Measurements from ENCODE around the gene TMEM141. TPM values are rescaled to one million over a fixed set of nuclear protein-coding genes. Genes with fewer than 3 reads are reported as not detected.
A peak's percentile ranks its signal among the peaks of the same experiment; 100 is the strongest.
"Not testable (repeated sequence)": the region's sequence is repeated elsewhere in the genome, so short reads cannot be mapped to it uniquely, and the experiment has no call there.

The TMEM141 gene
- total and polyA plus RNA-seq, 10 of the 15 experiments (the other 5 are each of a cell fraction or from before 2014, with no cell fraction given): 7.8 to 48.6 (median 34.4) TPM

GRCh38 chr9:136842380-136842948 lies 51.3 kb downstream of the TMEM141 start, which contains the start of gene AJM1:
TSS of gene AJM1 (plus strand) at chr9:136842478. CDS start at chr9:136844415, 1,937 bp downstream.
- in situ Hi-C loops (cut with MboI); H4K20me1 ChIP-seq (ENCODE audit: control insufficient read depth, insufficient read depth); H3K4me1 ChIP-seq (ENCODE audit: control insufficient read depth, insufficient read depth, low read length); intact Hi-C loops (cut with micrococcal nuclease; ENCODE audit: unreplicated experiment); H3K27ac ChIP-seq (ENCODE audit: control insufficient read depth, insufficient read depth); H3K79me2 ChIP-seq (ENCODE audit: control insufficient read depth, insufficient read depth, low read length); H3K9me3 ChIP-seq (replicated peaks; ENCODE audit: control insufficient read depth, insufficient read depth, low read length); H3K27me3 ChIP-seq (replicated peaks in 1 of 2; ENCODE audit: control insufficient read depth in 2 of 2, insufficient read depth in 2 of 2, low read length in 1 of 2); BruUV-seq (replicated peaks); H3K36me3 ChIP-seq (ENCODE audit: control insufficient read depth in 2 of 2, insufficient read depth in 2 of 2, low read length in 1 of 2): not testable (repeated sequence)
- Histone ChIP-seq H2AFZ (ENCODE audit: control insufficient read depth, low read depth, low read length) (peak within 1 kb of the TSS; percentile 75), H3K9ac (ENCODE audit: control insufficient read depth, insufficient read depth, low read length) (peak within 1 kb of the TSS; percentile 22; the same call in 1 of the 2 replicates), H3K4me2 (ENCODE audit: control insufficient read depth, insufficient read depth) (peak within 1 kb of the TSS; percentile 74), H3K4me3 (peak within 1 kb of the TSS; percentile 82; the same call in 1 of the 2 replicates)
- ATAC-seq (peak; percentile 94), DNase-seq (ENCODE audit: low read depth, low spot score) (peak; percentile 21), FAIRE-seq (peak; percentile 96)
- ChIA-PET CTCF (interaction anchor here (0.6 to 4.5 kb wide), 38 partner anchors 9 to 381 kb away, joined by 3 to 46 read pairs (median 4); partner anchors contain the start of genes FBXW5, FUT7 and TRAF2), SMC1A (ENCODE audit: uncharacterized antibody, unreplicated experiment) (interaction anchor here (0.6 to 2.4 kb wide), 8 partner anchors 29 to 89 kb away, joined by 3 to 6 read pairs (median 3); no protein-coding TSS in a partner anchor), POLR2A (interaction anchor here (0.6 to 1.4 kb wide), 6 partner anchors 17 to 77 kb away, joined by 3 to 9 read pairs (median 4); partner anchors contain the start of gene TRAF2), RAD21 (ENCODE audit: unreplicated experiment) (interaction anchor here (0.6 to 4.1 kb wide), 11 partner anchors 33 to 193 kb away, joined by 3 to 16 read pairs (median 4); no protein-coding TSS in a partner anchor)
- under 1% methylated on average over 24 of the region's 27 CpGs for WGBS (ENCODE audit: insufficient coverage, insufficient replicate concordance, low lambda C conversion rate, missing lambda C conversion rate)
- TF ChIP-seq E2F4 (IDR thresholded peaks at IDR 0.05; ENCODE audit: low read depth, low read length) (peak; percentile 34; the same call in 1 of the 2 replicates), HDGF (IDR thresholded peaks at IDR 0.05) (peak; percentile 54; the same call in 1 of the 2 replicates), GATAD2B (conservative IDR thresholded peaks at IDR 0.05; ENCODE audit: low read depth) (peak; percentile 44; the same call in 1 of the 2 replicates), ZNF207 (IDR thresholded peaks at IDR 0.05; ENCODE audit: borderline replicate concordance) (peak; percentile 73; the same call in 1 of the 2 replicates), BACH1 (IDR thresholded peaks at IDR 0.05; ENCODE audit: borderline replicate concordance) (peak; percentile 33; the same call in 1 of the 2 replicates), CREB1 (IDR thresholded peaks at IDR 0.05; ENCODE audit: low read depth) (peak; percentile 44), NKRF (conservative IDR thresholded peaks at IDR 0.05) (peak; percentile 53), LARP7 (IDR thresholded peaks at IDR 0.05) (0 out of 2 replicates have a peak, but pooled peaks have one; percentile 54), POLR2A (IDR thresholded peaks at IDR 0.05; ENCODE audit: low read depth, low read length) (peak; percentile 54), MXI1 (IDR thresholded peaks at IDR 0.05; ENCODE audit: low read depth, low read length) (peak; percentile 45; the same call in 1 of the 2 replicates), PKNOX1 (IDR thresholded peaks at IDR 0.05) (0 out of 2 replicates have a peak, but pooled peaks have one; percentile 8), SMC3 (IDR thresholded peaks at IDR 0.05; ENCODE audit: borderline replicate concordance, low read length) (peak; percentile 39), KLF5 (IDR thresholded peaks at IDR 0.05; ENCODE audit: partially characterized antibody) (peak; percentile 38), MLLT1 (IDR thresholded peaks at IDR 0.05) (peak; percentile 40; the same call in 1 of the 2 replicates), CTCF (IDR thresholded peaks at IDR 0.05 in 2 of 3, conservative IDR thresholded peaks at IDR 0.05 in 1 of 3; ENCODE audit: control insufficient read depth in 2 of 3, extremely low read depth in 1 of 3, insufficient read depth in 1 of 3, low read depth in 3 of 3, low read length in 3 of 3) (peak; percentile 87 to 97 (median 90))
